ENCODE data around the gene PROX1. TPM values are rescaled to one million over a fixed set of nuclear protein-coding genes. Genes with fewer than 3 reads are reported as not detected.

PROX1 gene
- total RNA-seq, 2 experiments from 2014 or later, result 0.02 to 0.15 TPM

DNA sequence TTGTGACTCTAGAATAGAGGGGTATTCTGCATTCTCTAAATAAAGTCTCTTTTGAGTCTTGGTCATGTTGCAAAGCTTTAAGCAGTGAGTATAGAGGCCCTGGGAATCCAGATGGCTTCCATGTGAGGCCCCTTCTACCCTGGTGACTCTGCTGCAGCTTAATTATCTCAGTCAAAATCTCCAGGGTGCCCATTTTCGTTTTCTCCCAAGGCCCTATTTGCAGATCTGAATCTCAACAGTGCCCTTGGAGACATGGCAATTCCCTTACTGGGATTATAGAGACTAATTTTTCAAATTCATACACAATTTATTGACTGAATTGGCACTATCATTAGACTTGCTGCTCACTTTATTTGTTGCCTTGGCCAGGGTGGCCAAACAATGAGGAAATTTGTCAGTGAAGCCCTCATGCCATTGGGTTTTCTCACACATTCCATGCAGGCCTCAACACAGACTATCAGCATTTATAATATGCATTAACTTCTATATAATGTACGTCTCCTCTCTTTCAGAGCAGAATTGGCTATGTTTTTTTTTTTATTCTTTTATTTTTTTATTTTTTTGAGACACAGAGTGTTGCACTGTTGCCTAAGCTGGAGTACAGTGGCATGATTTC is 35.1 kb downstream of the PROX1 start:
- Mint-ChIP-seq H3K27ac (no peak overlapping the region), H3K9me3 (no peaks in the 10 kb centered on the region), H3K36me3 (ENCODE audit: low read depth) (no peaks in the 10 kb centered on the region), H3K27me3 (peaks cover 4% of the 10 kb centered on the region), H3K4me1 (peaks cover 10% of the 10 kb centered on the region), H3K4me3 (no peak overlapping the region)
- ChIA-PET POLR2A (no interaction called here), CTCF (interaction anchor here (1.3 kb wide), 1 partner anchor 13 kb away, joined by 4 read pairs; no protein-coding TSS in a partner anchor)
- DNase-seq, result no peak

DNA sequence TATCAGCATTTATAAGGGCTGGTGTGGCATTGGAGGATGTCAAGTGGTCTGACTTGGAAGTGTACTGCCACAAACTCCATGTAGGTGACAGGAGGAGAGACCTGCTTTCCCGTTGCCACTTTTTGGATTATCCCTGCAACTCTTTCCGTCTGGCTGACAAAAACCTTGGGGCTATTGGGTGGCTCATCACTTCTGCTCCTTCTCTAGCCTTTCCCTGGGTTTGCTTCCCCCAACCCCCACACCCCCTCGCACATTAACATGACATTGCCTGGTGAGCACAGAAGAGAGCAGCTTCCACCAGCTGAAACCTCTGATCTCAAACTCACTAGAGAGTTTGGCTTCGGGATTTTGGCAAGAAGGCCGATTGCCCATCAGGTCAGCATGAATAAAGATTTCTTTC is 39.2 kb downstream of the PROX1 start:
- H3K27ac Mint-ChIP-seq, result no peak overlapping the region
- no peak for DNase-seq
- CTCF ChIA-PET, result interaction anchor here (0.6 kb wide), 1 partner anchor 303 kb away, joined by 3 read pairs; no protein-coding TSS in a partner anchor
- H3K4me1 Mint-ChIP-seq, result no peaks in the 10 kb centered on the region
- H3K4me3 Mint-ChIP-seq, result no peak overlapping the region
- peaks cover 4% of the 10 kb centered on the region for H3K27me3 Mint-ChIP-seq
- POLR2A ChIA-PET, result no interaction called here
- no peaks in the 10 kb centered on the region for H3K36me3 Mint-ChIP-seq (ENCODE audit: low read depth)
- no peaks in the 10 kb centered on the region for H3K9me3 Mint-ChIP-seq

DNA sequence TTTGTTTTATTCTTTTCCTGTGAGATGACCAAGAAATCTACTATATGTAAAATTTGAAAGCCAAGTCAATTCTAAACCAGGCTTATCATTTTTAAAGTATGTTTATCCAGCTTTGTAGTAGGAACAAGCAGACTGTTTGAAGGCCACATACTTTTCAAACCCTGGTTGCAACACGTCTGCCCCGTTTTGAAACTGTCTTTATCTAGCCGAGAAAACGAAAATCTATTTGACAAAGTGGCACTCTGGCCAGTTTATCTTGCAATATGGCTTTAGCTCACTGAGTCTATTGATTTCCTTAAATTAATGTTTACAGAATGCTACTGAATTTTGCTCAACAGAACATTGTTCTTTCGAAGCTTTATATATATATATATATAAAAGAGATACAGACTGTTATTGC is 39.7 kb downstream of the PROX1 start:
- no peaks in the 10 kb centered on the region for H3K4me1 Mint-ChIP-seq
- no peaks in the 10 kb centered on the region for H3K36me3 Mint-ChIP-seq (ENCODE audit: low read depth)
- POLR2A ChIA-PET, result no interaction called here
- H3K27me3 Mint-ChIP-seq, result peaks cover 4% of the 10 kb centered on the region
- H3K4me3 Mint-ChIP-seq, result no peak overlapping the region
- DNase-seq, result no peak
- CTCF ChIA-PET, result interaction anchor here (0.6 kb wide), 1 partner anchor 303 kb away, joined by 3 read pairs; no protein-coding TSS in a partner anchor
- no peak overlapping the region for H3K27ac Mint-ChIP-seq
- H3K9me3 Mint-ChIP-seq, result no peaks in the 10 kb centered on the region

DNA sequence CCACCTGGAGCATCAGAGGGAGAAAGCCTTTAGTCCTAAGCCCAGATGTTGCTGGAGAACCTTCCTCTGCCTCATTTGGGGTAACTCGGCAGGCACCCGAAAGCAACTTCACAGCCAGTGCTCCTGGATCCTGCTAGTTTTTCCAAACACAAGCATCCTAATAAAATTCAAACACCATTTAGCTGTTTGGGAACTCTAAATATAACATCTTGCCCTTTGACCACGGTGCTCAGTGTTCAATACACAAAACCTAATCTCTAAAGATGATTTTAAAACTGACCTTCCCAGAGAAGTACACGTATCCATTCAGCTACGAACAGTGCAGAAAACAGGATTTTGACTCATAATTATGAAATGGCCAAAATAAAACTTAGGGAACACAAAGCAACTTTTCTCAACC is 40.3 kb downstream of the PROX1 start:
- Mint-ChIP-seq H3K27me3 (peaks cover 6% of the 10 kb centered on the region), H3K4me3 (no peak overlapping the region), H3K27ac (no peak overlapping the region), H3K36me3 (ENCODE audit: low read depth) (no peaks in the 10 kb centered on the region), H3K4me1 (no peaks in the 10 kb centered on the region), H3K9me3 (no peaks in the 10 kb centered on the region)
- ChIA-PET CTCF (no interaction called here), POLR2A (no interaction called here)
- no peak for DNase-seq

DNA sequence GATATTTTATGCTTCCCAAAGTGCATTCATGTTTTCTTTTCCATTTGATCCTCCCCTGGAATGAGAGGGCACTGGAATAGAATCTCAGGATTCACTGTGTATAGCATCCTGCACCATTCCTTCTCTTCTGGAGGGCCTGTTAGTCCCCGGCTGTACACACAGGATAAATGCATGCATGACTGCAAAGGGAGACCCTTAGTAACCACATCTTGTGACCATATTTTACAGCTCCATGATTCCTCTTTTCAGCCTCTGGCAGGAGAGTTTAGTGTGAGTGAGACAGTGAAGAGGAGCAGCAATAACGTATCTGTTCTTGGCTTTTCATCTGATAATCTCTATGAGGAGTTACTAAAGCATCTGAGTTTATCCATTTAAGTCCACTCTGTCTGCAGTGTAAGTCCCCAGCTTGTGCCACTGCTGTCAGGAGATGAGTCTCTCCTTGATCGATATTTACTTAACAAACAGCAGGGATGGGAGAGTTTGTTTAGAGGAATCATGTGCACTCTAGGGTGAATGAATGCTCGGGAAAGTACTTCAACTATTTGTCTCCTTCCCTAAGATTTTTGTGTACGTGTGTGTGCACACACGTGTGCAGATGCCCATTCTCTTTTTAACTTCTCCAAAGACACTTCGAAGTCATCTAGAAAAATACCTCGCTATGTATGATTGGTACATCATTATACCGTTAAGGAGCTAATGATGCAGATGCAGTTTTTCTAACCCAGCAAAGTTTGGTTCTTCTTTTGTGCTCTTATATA is 41.1 kb downstream of the PROX1 start:
- POLR2A ChIA-PET, result no interaction called here
- H3K27ac Mint-ChIP-seq, result no peak overlapping the region
- peaks cover 6% of the 10 kb centered on the region for H3K27me3 Mint-ChIP-seq
- no peaks in the 10 kb centered on the region for H3K36me3 Mint-ChIP-seq (ENCODE audit: low read depth)
- no peaks in the 10 kb centered on the region for H3K9me3 Mint-ChIP-seq
- DNase-seq, result no peak
- no peak overlapping the region for H3K4me3 Mint-ChIP-seq
- no peaks in the 10 kb centered on the region for H3K4me1 Mint-ChIP-seq
- CTCF ChIA-PET, result no interaction called here

DNA sequence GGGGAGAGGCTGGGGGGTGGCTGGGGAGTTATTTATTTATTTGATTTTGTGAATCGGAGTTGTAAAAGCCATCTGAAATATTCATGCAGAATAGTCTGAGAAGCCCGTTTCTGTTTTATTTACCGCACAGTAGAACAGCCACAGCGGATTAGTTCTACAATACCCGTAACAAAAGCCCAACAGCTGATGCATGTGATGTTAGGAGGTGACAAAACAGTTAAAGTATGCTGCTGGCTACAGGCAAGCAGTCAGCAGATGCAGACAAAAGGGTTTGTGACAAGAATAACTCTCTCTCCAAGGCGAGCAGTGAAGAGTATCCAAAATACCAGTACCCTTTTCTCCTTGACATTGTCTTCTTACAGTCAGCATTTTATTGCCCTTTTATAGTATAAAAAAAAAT is 42.0 kb downstream of the PROX1 start:
- Mint-ChIP-seq H3K4me1 (no peaks in the 10 kb centered on the region), H3K27ac (no peak overlapping the region), H3K4me3 (no peak overlapping the region), H3K9me3 (no peaks in the 10 kb centered on the region), H3K36me3 (ENCODE audit: low read depth) (no peaks in the 10 kb centered on the region), H3K27me3 (peaks cover 6% of the 10 kb centered on the region)
- no peak for DNase-seq
- ChIA-PET CTCF (no interaction called here), POLR2A (no interaction called here)

DNA sequence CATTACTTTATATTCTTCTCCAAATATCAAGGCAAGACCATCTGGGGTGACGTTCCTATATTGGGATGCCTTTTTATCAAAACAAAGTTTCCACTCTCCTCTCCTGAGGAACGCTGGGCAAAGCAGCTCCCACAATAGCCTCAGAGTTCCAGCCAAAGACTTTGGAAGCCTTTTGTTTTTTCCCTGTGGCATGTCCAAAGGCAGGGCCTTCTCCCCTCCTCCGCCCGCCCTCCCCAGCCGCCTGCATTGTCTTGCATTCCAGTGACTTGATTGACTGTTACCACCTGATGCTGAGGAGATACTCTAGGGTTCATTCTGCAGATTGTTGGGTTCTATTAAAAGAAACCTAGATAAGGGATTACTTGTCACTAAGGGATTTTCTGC is 43.5 kb downstream of the PROX1 start:
- ChIA-PET POLR2A (no interaction called here), CTCF (no interaction called here)
- DNase-seq, result no peak

DNA sequence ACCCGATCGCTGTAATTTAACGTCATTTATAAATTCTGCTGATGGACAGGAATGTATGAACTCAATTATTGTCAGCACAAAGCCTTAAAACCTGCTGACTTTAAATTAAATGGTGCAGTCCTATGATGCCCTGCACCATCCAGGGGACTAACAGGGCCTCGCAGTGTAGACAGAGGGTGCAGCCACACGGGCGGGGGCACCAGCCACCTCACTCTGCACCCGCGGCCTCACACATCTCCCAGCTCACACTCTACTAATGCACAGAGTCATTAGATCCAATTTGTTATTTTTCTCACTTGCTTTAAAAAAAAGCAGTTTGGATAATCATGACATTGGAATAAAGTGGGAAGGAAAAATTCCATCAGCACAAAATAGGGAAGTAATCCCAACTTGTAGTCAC is 49.7 kb downstream of the PROX1 start:
- Mint-ChIP-seq H3K4me3 (no peak overlapping the region), H3K36me3 (ENCODE audit: low read depth) (no peaks in the 10 kb centered on the region), H3K27me3 (peaks cover 11% of the 10 kb centered on the region), H3K9me3 (no peaks in the 10 kb centered on the region), H3K27ac (no peak overlapping the region), H3K4me1 (no peaks in the 10 kb centered on the region)
- DNase-seq, result no peak
- ChIA-PET CTCF (no interaction called here), POLR2A (no interaction called here)

More for the DNA sequence above, 43.5 kb downstream of the PROX1 start:
- peaks cover 11% of the 10 kb centered on the region for H3K27me3 Mint-ChIP-seq
- no peaks in the 10 kb centered on the region for H3K4me1 Mint-ChIP-seq
- no peaks in the 10 kb centered on the region for H3K36me3 Mint-ChIP-seq (ENCODE audit: low read depth)
- H3K9me3 Mint-ChIP-seq, result no peaks in the 10 kb centered on the region
- no peak overlapping the region for H3K4me3 Mint-ChIP-seq
- H3K27ac Mint-ChIP-seq, result no peak overlapping the region

DNA sequence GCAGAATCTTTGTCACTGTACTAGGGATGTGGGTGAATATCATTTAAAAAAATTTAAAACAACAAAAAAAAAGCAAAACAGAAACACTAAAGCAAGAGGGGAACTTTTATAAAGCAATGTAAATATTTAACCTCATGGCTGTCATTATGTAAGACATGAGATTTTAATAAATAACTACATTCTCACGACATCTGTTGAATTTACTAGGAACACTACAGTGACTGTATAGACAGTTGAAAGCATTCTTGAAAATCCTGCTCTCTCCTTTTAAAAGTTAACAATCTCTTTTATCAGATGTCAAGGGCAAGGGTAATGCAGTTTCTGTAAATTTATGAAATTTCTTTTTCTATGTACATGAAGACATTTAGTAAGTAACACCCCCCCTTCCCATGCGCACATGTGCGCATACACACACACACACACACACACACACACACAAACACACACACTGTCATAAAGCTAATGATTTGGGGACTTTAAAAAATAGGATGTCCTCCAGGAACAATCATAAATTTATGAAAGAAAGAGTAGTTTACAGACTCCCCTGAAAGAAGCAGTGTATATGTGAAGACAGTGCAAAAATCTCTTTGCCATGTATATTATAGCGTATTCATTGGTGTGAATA is 51.7 kb downstream of the PROX1 start:
- Mint-ChIP-seq H3K9me3 (no peaks in the 10 kb centered on the region), H3K27ac (no peak overlapping the region), H3K4me3 (no peak overlapping the region), H3K36me3 (ENCODE audit: low read depth) (no peaks in the 10 kb centered on the region), H3K27me3 (peaks cover 8% of the 10 kb centered on the region), H3K4me1 (no peaks in the 10 kb centered on the region)
- CTCF ChIA-PET, result no interaction called here
- no peak for DNase-seq
- POLR2A ChIA-PET, result no interaction called here

DNA sequence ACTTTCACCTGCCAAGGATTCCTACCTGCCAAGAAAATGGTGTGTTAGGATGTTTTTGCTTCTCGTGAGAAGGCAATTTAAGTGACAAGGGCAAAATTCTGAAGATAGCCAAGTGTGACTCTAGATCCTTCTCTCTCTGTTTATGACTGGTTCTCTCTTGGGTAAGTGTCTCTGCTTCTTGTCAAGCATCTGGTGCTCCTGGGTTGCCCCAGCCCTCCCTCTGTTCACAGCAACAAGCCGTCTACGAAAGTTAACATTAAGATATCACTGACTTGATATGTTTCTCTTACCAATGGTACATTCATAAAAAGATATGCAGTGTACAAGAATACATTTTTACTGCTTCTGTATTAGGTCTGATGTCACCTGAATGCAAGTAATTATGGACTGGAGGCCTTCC is 55.4 kb downstream of the PROX1 start:
- Mint-ChIP-seq H3K36me3 (ENCODE audit: low read depth) (no peaks in the 10 kb centered on the region), H3K9me3 (no peaks in the 10 kb centered on the region), H3K27me3 (peaks cover 3% of the 10 kb centered on the region), H3K4me1 (no peaks in the 10 kb centered on the region), H3K27ac (no peak overlapping the region), H3K4me3 (no peak overlapping the region)
- ChIA-PET CTCF (no interaction called here), POLR2A (no interaction called here)
- no peak for DNase-seq

DNA sequence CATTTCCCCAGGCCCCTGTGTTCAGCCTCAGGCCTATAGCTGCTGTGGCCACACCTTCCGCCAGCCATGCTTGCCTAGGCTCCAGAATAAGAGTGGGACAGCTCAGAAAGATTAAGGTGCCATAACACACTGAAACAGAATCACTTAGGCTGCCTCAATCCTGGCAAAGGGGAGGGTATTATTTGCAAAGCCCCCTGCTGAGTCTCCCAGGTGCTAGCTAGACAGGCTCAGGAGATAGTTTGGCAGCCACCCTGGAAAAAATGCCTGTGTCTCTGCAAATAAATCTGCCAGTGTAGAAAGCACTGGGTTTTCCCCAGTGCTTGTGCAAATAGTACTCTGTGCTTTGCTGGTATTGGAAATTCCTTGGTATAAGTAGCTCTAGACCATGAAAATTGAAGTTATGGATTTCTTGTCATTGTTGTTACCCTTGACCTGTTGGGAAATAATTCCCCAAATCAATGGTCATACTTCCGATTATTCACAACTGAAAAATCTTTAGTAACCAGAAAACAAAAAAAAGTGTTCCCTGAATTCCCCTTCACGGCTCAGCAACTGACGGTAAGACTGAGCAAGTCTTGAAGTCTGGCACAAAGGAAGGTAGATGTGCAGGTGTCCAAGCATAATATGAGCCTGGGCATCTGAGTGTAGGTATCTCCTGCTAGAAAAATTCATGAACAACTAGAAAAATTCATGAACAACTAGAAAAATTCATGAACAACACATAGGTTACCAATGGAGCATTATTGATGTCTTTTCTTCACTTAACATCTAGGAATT is 56.9 kb downstream of the PROX1 start:
- Mint-ChIP-seq H3K36me3 (ENCODE audit: low read depth) (no peaks in the 10 kb centered on the region), H3K27me3 (peaks cover 3% of the 10 kb centered on the region), H3K27ac (no peak overlapping the region), H3K4me3 (no peak overlapping the region), H3K4me1 (no peaks in the 10 kb centered on the region), H3K9me3 (peaks cover 3% of the 10 kb centered on the region)
- DNase-seq, result no peak
- ChIA-PET POLR2A (no interaction called here), CTCF (no interaction called here)

DNA sequence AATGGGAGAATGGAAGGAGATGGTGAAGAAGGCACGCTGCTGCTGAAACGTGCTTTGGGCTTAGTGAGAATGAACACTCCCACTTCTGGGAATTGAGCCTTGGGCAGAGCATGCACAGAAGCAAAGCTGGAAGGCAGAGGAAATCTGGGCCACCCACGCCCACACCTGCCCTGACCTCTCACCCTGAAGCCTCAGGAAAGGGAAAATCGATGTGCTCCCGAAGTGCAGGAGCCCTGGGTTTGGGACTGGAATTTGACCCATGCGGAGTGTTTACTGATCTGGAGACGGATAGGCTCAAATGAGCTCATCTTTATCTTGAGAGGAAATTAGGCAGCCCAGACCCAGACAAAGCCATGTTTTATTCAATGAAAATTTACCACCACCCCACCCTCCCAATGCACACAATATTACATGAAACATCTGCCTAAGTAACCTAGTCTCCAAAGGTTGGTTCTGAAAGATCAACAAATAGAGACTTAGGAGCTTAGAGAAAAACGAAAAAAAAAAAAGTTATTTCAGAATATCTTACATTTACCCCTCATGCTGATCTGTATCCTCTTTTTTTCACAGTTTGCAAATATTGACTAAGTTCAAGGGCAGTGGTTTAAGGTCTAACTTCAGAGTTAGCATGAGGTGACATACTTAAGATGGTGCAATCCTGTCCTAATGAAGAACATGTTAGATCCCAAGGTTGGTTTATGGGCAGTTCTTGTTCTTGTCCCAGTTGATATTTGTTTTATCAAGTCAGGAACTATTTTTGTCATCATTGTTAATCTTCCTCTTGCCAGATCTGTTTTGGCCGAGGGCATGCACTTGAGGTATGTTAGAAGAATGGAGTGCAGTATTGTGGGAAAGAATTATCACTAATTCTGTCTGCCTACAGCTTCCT is 63.0 kb downstream of the PROX1 start:
- Mint-ChIP-seq H3K27me3 (no peaks in the 10 kb centered on the region), H3K27ac (no peak overlapping the region), H3K4me1 (no peaks in the 10 kb centered on the region), H3K9me3 (peaks cover 3% of the 10 kb centered on the region), H3K36me3 (ENCODE audit: low read depth) (no peaks in the 10 kb centered on the region), H3K4me3 (no peak overlapping the region)
- DNase-seq, result no peak
- ChIA-PET CTCF (no interaction called here), POLR2A (no interaction called here)
